Measurements from ENCODE around the gene CMTM4.

DNA sequence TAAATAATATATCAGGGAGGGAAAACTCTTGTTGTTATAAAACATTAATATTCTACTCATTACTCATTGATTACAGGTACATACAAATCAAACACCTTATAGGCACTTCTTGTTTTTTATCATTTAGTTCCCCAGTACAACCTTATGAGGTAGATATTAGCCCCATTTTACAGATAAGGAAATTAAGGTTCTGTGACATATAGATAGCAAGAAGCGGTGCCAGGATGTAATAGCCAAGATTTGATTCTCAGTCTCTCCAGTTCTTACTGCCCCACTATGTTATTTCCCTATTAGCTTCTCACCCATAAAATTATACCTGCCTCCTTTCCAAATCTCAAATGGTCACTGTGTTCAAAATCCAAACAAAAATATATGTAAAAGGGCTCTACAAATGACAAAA is 55.2 kb downstream of the CMTM4 start:
- TF ChIP-seq, protein P1, sequence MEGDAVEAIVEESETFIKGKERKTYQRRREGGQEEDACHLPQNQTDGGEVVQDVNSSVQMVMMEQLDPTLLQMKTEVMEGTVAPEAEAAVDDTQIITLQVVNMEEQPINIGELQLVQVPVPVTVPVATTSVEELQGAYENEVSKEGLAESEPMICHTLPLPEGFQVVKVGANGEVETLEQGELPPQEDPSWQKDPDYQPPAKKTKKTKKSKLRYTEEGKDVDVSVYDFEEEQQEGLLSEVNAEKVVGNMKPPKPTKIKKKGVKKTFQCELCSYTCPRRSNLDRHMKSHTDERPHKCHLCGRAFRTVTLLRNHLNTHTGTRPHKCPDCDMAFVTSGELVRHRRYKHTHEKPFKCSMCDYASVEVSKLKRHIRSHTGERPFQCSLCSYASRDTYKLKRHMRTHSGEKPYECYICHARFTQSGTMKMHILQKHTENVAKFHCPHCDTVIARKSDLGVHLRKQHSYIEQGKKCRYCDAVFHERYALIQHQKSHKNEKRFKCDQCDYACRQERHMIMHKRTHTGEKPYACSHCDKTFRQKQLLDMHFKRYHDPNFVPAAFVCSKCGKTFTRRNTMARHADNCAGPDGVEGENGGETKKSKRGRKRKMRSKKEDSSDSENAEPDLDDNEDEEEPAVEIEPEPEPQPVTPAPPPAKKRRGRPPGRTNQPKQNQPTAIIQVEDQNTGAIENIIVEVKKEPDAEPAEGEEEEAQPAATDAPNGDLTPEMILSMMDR (conservative IDR thresholded peaks at IDR 0.05), result no peak
- TF ChIP-seq ZFX (IDR thresholded peaks at IDR 0.05), result no peak
